ENCODE results near the gene OR6T1.

DNA sequence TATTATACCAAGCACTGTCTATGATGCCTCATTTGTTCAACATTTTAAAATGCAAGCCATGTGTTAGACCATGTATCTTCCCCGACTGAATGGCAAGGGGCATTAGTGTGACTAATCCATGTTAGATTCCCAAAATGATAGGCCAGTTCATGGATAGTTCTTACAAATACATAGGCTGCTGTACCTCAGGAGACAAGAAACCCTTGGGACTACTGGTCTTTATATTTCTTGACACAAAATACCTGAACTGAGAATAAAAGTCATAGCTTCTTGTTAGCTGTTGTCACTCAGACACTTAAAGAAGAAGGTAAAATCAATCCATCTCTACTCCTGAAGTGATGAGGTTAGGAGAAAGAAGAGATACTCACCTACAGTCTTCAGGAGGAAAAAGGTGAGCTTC is 41.8 kb downstream of the OR6T1 start, which contains the start of gene OR8D4:
- TF ChIP-seq CCAR2 (IDR thresholded peaks at IDR 0.05; ENCODE audit: low read depth, low read length) (no peak), POLR2A (conservative IDR thresholded peaks at IDR 0.05) (no peak), PHTF2 (CRISPR knock-in tag; IDR thresholded peaks at IDR 0.05) (no peak), ZNF507 (tag; conservative IDR thresholded peaks at IDR 0.05) (no peak), ZNF644 (tag; IDR thresholded peaks at IDR 0.05; ENCODE audit: low read depth) (no peak), PRPF4 (IDR thresholded peaks at IDR 0.05; ENCODE audit: insufficient read depth, low read depth, low read length, poor library complexity, severe bottlenecking) (no peak), KAT2B (IDR thresholded peaks at IDR 0.05; ENCODE audit: low read depth, low read length) (no peak)
- TF ChIP-seq, protein P1, sequence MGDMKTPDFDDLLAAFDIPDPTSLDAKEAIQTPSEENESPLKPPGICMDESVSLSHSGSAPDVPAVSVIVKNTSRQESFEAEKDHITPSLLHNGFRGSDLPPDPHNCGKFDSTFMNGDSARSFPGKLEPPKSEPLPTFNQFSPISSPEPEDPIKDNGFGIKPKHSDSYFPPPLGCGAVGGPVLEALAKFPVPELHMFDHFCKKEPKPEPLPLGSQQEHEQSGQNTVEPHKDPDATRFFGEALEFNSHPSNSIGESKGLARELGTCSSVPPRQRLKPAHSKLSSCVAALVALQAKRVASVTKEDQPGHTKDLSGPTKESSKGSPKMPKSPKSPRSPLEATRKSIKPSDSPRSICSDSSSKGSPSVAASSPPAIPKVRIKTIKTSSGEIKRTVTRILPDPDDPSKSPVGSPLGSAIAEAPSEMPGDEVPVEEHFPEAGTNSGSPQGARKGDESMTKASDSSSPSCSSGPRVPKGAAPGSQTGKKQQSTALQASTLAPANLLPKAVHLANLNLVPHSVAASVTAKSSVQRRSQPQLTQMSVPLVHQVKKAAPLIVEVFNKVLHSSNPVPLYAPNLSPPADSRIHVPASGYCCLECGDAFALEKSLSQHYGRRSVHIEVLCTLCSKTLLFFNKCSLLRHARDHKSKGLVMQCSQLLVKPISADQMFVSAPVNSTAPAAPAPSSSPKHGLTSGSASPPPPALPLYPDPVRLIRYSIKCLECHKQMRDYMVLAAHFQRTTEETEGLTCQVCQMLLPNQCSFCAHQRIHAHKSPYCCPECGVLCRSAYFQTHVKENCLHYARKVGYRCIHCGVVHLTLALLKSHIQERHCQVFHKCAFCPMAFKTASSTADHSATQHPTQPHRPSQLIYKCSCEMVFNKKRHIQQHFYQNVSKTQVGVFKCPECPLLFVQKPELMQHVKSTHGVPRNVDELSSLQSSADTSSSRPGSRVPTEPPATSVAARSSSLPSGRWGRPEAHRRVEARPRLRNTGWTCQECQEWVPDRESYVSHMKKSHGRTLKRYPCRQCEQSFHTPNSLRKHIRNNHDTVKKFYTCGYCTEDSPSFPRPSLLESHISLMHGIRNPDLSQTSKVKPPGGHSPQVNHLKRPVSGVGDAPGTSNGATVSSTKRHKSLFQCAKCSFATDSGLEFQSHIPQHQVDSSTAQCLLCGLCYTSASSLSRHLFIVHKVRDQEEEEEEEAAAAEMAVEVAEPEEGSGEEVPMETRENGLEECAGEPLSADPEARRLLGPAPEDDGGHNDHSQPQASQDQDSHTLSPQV (IDR thresholded peaks at IDR 0.05), result no peak
- TF ChIP-seq, protein P2, sequence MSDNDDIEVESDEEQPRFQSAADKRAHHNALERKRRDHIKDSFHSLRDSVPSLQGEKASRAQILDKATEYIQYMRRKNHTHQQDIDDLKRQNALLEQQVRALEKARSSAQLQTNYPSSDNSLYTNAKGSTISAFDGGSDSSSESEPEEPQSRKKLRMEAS (CRISPR knock-in tag; IDR thresholded peaks at IDR 0.05), result no peak
- TF ChIP-seq, protein P3, sequence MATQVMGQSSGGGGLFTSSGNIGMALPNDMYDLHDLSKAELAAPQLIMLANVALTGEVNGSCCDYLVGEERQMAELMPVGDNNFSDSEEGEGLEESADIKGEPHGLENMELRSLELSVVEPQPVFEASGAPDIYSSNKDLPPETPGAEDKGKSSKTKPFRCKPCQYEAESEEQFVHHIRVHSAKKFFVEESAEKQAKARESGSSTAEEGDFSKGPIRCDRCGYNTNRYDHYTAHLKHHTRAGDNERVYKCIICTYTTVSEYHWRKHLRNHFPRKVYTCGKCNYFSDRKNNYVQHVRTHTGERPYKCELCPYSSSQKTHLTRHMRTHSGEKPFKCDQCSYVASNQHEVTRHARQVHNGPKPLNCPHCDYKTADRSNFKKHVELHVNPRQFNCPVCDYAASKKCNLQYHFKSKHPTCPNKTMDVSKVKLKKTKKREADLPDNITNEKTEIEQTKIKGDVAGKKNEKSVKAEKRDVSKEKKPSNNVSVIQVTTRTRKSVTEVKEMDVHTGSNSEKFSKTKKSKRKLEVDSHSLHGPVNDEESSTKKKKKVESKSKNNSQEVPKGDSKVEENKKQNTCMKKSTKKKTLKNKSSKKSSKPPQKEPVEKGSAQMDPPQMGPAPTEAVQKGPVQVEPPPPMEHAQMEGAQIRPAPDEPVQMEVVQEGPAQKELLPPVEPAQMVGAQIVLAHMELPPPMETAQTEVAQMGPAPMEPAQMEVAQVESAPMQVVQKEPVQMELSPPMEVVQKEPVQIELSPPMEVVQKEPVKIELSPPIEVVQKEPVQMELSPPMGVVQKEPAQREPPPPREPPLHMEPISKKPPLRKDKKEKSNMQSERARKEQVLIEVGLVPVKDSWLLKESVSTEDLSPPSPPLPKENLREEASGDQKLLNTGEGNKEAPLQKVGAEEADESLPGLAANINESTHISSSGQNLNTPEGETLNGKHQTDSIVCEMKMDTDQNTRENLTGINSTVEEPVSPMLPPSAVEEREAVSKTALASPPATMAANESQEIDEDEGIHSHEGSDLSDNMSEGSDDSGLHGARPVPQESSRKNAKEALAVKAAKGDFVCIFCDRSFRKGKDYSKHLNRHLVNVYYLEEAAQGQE (IDR thresholded peaks at IDR 0.05; ENCODE audit: borderline replicate concordance), result no peak
- TF ChIP-seq, protein P3 (CRISPR knock-in tag; IDR thresholded peaks at IDR 0.05; ENCODE audit: low read depth), result no peak
- TF ChIP-seq, protein P4, sequence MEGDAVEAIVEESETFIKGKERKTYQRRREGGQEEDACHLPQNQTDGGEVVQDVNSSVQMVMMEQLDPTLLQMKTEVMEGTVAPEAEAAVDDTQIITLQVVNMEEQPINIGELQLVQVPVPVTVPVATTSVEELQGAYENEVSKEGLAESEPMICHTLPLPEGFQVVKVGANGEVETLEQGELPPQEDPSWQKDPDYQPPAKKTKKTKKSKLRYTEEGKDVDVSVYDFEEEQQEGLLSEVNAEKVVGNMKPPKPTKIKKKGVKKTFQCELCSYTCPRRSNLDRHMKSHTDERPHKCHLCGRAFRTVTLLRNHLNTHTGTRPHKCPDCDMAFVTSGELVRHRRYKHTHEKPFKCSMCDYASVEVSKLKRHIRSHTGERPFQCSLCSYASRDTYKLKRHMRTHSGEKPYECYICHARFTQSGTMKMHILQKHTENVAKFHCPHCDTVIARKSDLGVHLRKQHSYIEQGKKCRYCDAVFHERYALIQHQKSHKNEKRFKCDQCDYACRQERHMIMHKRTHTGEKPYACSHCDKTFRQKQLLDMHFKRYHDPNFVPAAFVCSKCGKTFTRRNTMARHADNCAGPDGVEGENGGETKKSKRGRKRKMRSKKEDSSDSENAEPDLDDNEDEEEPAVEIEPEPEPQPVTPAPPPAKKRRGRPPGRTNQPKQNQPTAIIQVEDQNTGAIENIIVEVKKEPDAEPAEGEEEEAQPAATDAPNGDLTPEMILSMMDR (IDR thresholded peaks at IDR 0.05 in 2 of 3, conservative IDR thresholded peaks at IDR 0.05 in 1 of 3; ENCODE audit: insufficient read depth in 2 of 3, low read depth in 1 of 3, low read length in 3 of 3), result no peak

Measured in K562 (cell line).